DLD1 (cell line): Measurements from ENCODE around the gene SLAIN2.

ENCODE experiments used
- in situ Hi-C: cut with HindIII; loops from 2 replicates; pipeline ENCODE4 v1.10.0; 2017; ENCODE audit warnings: low sequenced_read_pairs

SLAIN2 gene

DNA sequence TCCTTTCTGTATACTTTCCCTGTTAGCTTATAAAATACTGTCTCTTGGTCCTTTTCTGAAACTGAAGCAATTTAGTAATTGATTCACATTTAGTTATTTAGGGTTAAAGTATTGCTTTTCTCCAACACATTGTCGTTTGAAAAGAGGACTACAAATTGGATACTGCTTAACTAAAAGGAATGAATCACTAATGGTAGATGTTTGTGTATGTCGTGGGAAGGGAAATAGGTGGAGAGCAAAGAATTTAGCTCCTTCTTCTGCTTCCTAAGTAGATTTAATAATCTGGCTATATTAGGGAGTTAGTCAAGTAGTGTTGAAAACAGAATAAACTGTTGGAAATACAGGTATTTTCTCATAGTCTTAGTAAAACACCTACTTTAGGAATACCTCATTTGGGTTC lies 27.9 kb downstream of the SLAIN2 start:
- in situ Hi-C loops, result no loop called here

DNA sequence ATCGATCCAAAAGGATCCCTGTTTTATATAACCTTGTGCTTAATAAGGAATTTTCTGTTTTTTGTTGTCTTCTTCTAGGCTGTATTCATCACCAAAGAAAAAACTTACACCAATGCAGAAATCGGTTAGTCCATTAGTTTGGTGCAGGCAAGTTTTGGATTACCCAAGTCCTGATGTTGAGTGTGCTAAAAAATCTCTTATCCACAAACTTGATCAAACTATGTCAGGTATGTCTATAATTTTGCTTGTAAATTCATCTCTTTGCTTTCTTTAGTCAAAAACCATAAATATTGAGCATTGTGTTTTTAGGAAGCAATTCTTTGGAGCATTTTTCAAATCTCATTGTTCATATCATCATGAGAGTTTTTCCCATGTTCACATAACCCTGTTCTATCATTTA lies 28.4 kb downstream of the SLAIN2 start:
- in situ Hi-C loops, result no loop called here

GRCh38 chr4:48370260-48371134 lies 29.2 kb downstream of the SLAIN2 start:
- in situ Hi-C loops, result no loop called here

- in situ Hi-C loops, result no loop called here
These were observed 30.9 kb downstream of the SLAIN2 start for GRCh38 chr4:48372272-48372671.

- in situ Hi-C loops, result no loop called here
These were observed 34.4 kb downstream of the SLAIN2 start for GRCh38 chr4:48375651-48376304.

DNA sequence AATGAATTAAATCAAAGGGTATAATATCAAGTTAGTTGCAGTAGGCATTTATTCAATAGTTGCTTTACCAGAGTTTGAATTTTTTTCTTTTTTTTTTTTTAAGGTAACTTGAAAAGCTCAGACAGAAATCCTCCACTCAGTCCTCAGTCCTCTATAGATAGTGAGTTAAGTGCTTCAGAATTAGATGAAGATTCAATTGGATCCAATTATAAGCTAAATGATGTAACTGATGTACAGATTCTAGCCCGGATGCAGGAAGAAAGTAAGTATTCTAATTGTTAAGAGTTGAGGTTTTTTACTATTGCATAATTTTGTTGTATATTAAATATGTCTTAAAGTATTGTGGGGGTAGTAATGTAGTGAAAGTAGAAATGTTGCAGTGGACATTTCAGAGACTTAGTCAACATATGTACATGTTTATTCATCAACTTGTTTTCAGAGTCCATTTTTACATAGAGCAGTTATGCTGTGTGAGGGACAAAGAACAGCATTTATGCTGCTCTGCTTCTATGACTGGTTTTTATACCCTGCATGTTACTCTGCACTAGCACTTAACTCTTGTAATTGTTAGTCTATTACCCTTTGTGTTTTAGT lies 38.4 kb downstream of the SLAIN2 start:
- in situ Hi-C loops, result no loop called here

DNA sequence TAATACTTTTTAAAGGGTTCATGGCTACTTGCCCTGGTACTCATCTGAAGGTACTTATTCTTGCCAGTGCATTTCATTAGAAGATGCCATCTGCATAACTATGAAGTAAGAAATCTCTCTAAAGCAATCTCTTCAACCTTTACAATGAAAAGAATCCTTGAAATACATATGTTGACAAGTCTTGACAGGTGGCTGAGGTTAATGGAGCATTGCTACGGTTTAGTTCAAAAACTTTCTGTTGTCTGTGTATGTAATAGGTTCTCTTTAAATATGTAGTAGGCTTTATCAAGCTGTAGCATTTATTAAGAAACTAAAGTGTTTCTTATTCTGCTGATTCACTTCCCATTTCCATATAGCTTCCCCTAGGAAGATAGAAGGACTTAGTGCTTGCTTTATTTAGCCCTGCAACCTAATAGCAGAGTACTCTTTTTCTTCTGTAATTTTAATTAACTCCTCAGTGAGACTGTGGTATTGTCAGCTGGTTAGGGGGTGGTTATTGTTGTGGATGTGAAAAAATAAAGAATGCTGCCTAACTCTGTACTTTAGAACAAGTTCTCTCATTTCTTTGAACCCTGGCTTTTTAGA lies 39.3 kb downstream of the SLAIN2 start:
- in situ Hi-C loops, result no loop called here

- in situ Hi-C loops, result no loop called here
These were observed 47.3 kb downstream of the SLAIN2 start for GRCh38 chr4:48388525-48389154.

DNA sequence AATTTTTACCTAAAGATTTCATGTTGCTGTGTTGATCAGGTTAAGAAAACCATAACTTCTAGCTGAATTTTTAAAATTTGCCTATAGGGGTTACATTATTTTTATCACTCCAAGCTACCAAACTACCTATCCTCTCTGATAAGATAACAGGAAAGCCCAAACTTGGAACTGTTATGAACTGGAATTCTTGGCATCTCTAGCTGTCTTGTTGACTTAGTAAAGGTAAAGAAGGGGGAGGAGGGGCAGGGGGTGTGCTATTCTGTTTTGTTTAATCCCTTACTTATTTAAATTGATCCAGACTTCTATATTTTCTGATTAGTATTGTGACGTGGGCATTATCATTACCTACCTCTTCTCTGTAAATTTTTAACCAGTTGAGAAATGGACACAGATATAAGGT lies 54.7 kb downstream of the SLAIN2 start:
- in situ Hi-C loops, result no loop called here

GRCh38 chr4:48400416-48400815 lies 59.1 kb downstream of the SLAIN2 start:
- in situ Hi-C loops, result no loop called here

DNA sequence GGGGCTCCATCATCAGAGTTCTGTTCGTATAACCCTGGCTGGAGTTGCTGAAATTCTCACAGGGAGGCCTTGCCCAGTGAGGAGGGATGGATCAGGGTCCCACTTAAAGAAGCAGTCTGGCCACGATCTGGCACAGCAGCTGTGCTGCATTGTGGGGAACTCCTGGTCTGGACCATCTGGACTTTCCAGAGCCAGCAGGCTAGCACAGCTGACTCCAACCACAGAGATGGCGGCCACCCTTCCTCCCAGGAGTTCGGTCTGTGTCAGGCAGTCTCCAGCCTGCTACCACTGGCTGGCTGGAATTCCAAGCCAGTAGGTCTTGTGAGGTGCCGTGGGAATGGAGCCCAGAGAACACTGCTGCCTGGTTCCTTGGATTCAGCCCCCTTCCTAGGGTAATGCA lies 62.0 kb downstream of the SLAIN2 start:
- in situ Hi-C loops, result no loop called here

- in situ Hi-C loops, result no loop called here
These were observed 62.5 kb downstream of the SLAIN2 start for GRCh38 chr4:48403779-48404178.

DNA sequence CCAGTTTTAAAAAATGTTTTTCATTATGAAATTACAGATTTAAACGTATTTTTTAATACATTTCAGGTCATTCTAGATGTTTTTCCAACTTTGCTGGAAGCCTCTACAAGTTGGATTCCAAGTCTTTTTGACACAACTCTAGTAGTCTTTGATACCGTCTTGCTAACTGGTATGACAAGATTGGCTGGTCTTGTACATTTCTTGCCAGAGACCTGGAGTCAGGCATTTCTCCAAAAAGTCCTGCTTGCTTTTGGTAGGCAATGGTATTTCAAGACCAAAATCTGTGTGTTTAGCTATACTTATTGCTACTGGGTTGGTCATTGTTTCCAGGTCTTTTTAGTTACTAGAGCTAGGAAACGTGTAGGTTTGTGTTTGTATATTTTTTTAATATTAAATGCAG lies 64.6 kb downstream of the SLAIN2 start:
- in situ Hi-C loops, result no loop called here

DNA sequence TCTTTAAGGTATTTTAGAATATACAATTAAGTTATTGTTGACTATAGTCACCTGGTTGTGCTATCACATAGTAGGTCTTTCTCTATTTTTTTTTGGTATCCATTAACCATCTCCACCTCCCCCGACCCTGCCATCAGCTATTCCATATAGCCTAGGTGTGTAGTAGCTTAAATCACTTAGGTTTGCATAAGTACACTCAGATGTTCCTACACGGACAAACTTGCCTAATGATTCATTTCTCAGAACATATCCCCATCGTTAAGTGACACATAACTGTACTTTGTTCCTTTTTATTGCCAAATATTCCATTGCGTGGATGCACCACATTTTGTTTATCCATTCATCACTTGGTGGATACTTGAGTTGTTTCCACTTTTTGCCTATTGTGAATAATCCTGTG lies 67.9 kb downstream of the SLAIN2 start:
- in situ Hi-C loops, result no loop called here

DNA sequence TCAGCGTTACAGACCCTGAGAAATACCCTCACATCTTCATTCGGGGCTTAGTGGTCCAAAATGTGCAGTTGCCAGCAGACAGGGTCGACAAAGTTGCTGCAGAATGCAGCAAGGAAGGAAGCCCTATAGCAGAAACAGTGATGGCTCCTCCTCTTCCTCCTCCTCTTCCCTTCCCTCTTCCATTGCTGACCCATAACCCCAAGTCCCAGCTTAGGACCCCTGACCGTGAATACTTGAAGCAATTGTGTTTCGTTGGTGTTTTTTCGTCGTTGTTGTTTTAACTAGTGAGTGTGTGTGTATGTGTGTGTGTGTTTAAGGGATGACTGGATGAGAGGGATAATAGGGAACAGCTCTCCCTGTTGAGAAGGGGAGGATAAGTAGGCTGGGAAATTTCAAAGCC lies 69.5 kb downstream of the SLAIN2 start:
- in situ Hi-C loops, result no loop called here

GRCh38 chr4:48420144-48420543 lies 78.8 kb downstream of the SLAIN2 start:
- in situ Hi-C loops, result no loop called here

DNA sequence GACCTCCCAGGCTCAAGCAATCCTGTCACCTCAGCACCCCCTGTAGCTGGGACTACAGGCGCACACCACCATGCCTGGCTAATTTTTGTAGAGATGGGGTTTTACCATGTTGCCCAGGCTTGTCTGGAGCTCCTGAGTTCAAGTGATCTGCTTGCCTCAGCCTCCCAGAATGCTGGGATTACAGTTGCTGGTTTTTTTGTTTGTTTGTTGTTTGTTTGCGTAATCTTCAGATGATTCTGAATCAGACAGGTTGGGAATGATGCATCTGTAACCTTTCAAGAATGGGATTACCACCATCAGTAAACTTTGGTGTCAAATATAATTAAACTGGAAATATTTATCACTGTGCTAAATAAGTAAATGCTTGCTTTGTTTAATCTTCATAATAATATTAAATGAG lies 79.8 kb downstream of the SLAIN2 start:
- in situ Hi-C loops, result no loop called here

GRCh38 chr4:48428926-48429325 lies 87.6 kb downstream of the SLAIN2 start:
- in situ Hi-C loops, result no loop called here

- in situ Hi-C loops, result no loop called here
These were observed 88.6 kb downstream of the SLAIN2 start for GRCh38 chr4:48429709-48430474.

DNA sequence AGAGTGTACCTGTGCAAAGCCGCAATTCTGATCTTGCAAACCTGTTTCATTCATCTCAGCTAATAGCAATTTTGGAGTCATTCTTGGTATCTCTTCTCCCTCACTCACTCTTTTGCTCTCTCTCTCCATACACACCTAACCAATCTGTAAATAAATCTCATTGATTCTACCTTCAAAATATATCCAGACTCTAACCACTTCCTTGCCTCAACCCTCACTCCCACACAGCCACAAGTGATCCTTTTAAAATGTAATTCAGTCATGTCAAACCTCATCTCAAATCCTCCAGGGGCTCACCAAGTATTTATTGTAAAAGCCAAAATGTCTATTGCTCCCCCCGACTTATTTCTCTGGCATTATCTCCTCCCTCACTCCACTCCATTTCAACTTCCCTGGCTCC lies 90.1 kb downstream of the SLAIN2 start:
- in situ Hi-C loops, result no loop called here
